WTC11 (cell line): Measurements from ENCODE around the gene LIMD2.

ENCODE experiments used
- ATF6 ChIP-seq: sonication (generic); formaldehyde crosslinking; IDR thresholded peaks from 2 replicates; pipeline ENCODE4 v1.8.1; 2023; ENCODE audit warnings: mild to moderate bottlenecking, missing genetic modification reagents
- CREB1 ChIP-seq: sonication (generic); formaldehyde crosslinking; IDR thresholded peaks from 2 replicates; pipeline ENCODE4 v1.8.0; 2023; ENCODE audit warnings: mild to moderate bottlenecking, missing genetic modification reagents
- CTCF ChIP-seq: fragments of 200-600 bp; IDR thresholded peaks from 2 replicates; pipeline ENCODE4 v1.8.0; 2022; ENCODE audit warnings: antibody characterized with exemption
- MAX ChIP-seq: sonication (generic); formaldehyde crosslinking; IDR thresholded peaks from 2 replicates; pipeline ENCODE4 v1.8.0; 2022; ENCODE audit warnings: mild to moderate bottlenecking, missing genetic modification reagents
- NR2C2 ChIP-seq: sonication (generic); formaldehyde crosslinking; IDR thresholded peaks from 2 replicates; pipeline ENCODE4 v1.8.0; 2022; ENCODE audit warnings: mild to moderate bottlenecking, missing genetic modification reagents
- OVOL2 ChIP-seq: fragments of 250-450 bp; sonication (Bioruptor Pico); IDR thresholded peaks from 2 replicates; pipeline ENCODE4 v1.9.0; 2021; ENCODE audit warnings: mild to moderate bottlenecking, borderline replicate concordance
- ZNF263 ChIP-seq: sonication (generic); formaldehyde crosslinking; IDR thresholded peaks from 2 replicates; pipeline ENCODE4 v1.8.1; 2022; ENCODE audit warnings: low read depth, mild to moderate bottlenecking, moderate library complexity, missing genetic modification reagents
- ZNF423 ChIP-seq: fragments of 250-450 bp; sonication (Bioruptor Pico); IDR thresholded peaks from 2 replicates; pipeline ENCODE4 v2.1.2; 2022; ENCODE audit warnings: mild to moderate bottlenecking, moderate library complexity

GRCh38 chr17:63694229-63694949, 5.5 kb downstream of the LIMD2 start:
- no peak for TF ChIP-seq ZNF263
- no peak for TF ChIP-seq MAX (CRISPR knock-in tag)
- TF ChIP-seq CREB1 (CRISPR knock-in tag) = no peak
- TF ChIP-seq CTCF = no peak
- no peak for TF ChIP-seq NR2C2 (CRISPR knock-in tag)
- TF ChIP-seq ATF6 (CRISPR knock-in tag) = no peak
- no peak for TF ChIP-seq ZNF423
- no peak for TF ChIP-seq OVOL2 (CRISPR knock-in tag)
